ENCODE measurements around the gene PADI3.

GRCh38 chr1:17214876-17215544 is 33.9 kb upstream of the PADI3 start:
- no peak for TF ChIP-seq JUNB (IDR thresholded peaks at IDR 0.05)
- TF ChIP-seq CTCF (IDR thresholded peaks at IDR 0.05): no peak
- no peak for TF ChIP-seq CHD2 (IDR thresholded peaks at IDR 0.05; ENCODE audit: low read length, partially characterized antibody)
- no peak for TF ChIP-seq BHLHE40 (IDR thresholded peaks at IDR 0.05; ENCODE audit: low read depth, low read length)
- TF ChIP-seq SMC3 (IDR thresholded peaks at IDR 0.05): no peak
- TF ChIP-seq CBX8 (IDR thresholded peaks at IDR 0.05): no peak
- no peak for TF ChIP-seq NR3C1 (IDR thresholded peaks at IDR 0.05)

Data from A549 (cell line).